GM18951 (cell line): ENCODE measurements around the gene RNF141.

Source experiments
- POLR2A ChIP-seq: IDR thresholded peaks from 4 replicates; pipeline ENCODE4 v1.6.1; 2011; ENCODE audit warnings: mild to moderate bottlenecking; ENCODE audit not compliant: insufficient read length, insufficient read depth; ENCODE audit errors: extremely low read depth
- in situ Hi-C: fragments of 300-500 bp; cut with MboI; formaldehyde crosslinking; loops from one replicate; pipeline ENCODE4 v1.12.0; 2022; ENCODE audit warnings: low sequenced_read_pairs, mixed read lengths, inconsistent platforms; ENCODE audit not compliant: unreplicated experiment

RNF141 gene

GRCh38 chr11:10496296-10496936 lies 44.6 kb downstream of the RNF141 start:
- in situ Hi-C loops = no loop called here
- TF ChIP-seq POLR2A = no peak

GRCh38 chr11:10495464-10495786 lies 45.6 kb downstream of the RNF141 start:
- no peak for TF ChIP-seq POLR2A

GRCh38 chr11:10494636-10495463 lies 46.1 kb downstream of the RNF141 start:
- in situ Hi-C loops = no loop called here
- no peak for TF ChIP-seq POLR2A

More at GRCh38 chr11:10495464-10495786, 45.6 kb downstream of the RNF141 start:
- in situ Hi-C loops = no loop called here

DNA sequence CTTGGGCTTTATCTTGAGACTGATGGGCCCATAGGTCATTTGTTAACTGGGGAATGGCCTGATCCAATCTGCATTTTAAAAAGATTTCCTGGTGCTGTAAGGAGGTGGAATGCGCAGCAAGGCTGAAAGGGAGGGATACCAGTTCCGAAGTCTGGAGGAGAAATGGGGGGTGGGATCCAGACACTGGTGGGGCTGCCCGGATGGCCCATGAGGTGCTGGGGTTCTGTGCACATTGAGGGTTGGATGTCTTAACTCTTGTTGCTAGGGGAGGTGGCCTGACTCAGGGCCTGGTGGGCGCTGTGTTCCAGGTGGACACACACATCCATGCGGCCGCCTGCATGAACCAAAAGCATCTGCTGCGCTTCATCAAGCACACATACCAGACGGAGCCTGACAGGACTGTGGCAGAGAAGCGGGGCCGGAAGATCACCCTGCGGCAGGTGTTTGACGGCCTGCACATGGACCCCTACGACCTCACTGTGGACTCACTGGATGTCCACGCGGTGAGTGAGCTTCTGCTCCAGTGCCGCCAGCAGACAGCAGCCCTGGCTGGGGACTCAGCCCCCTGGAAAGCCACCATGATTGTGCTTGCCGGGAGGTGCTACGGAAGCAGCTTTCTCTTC lies 47.8 kb downstream of the RNF141 start:
- in situ Hi-C loops = no loop called here
- no peak for TF ChIP-seq POLR2A

- TF ChIP-seq POLR2A = no peak
- in situ Hi-C loops = no loop called here
Measured at GRCh38 chr11:10492084-10492483, 48.9 kb downstream of the RNF141 start.

DNA sequence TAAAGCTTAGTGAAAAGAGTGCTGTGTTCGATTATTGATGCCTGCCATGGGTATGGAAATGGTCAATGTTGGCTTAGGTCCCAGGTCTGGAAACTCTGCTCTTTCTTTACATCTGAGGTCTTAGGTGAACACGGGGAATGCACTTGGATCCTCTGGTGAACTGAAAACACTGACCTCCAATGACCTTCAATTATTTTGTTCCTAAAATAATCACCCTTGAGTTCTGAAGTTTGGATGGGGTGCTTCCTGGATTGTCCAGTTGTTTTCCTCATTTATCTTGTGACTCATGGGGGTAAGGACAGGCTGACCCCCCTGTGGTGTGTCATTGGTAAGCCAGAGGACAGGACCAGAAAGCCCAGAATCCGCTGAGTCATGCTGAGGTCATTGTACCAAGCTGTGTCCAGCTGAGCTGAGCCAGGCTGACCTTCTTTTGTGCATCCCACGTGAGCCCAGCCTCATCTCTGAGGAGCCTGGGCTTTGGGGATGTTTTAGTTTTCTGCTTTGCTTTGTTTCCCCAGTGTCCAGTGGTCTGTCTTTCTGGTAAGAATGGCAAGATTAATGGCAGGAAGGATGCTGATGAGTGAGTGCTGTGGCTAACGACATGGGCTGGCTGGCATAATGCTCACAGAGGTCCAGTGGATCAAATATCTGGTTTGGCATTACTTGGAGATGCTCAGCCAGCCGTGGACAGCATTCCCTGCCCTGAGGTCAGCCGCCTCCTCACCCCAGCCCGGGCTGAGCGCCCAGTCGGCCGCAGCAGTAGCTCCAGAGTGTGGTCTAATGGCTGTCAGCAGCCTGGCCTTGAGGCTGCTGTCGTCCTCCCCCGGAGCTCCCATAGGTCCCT lies 50.4 kb downstream of the RNF141 start:
- TF ChIP-seq POLR2A = no peak
- in situ Hi-C loops = no loop called here

DNA sequence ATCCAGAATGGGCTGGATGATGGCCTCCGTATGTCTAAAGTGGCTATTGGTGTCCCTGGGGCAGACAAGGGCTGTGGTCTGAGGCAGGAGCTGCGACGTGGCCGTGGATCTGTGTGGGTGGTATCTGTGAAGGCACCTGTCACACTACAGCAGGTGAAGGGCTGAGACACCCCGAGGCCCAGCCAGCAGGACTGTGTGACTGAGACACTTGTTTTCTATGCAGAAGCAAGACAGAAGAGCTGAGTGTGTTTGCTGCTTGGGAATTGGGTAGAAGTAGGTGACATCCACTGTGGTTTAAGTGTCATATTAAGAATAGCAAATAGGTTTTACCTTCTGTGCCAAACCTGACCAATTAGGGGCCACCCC lies 51.0 kb downstream of the RNF141 start:
- TF ChIP-seq POLR2A = no peak
- in situ Hi-C loops = no loop called here

- in situ Hi-C loops = no loop called here
- no peak for TF ChIP-seq POLR2A
Measured at GRCh38 chr11:10488934-10489691, 51.9 kb downstream of the RNF141 start.

DNA sequence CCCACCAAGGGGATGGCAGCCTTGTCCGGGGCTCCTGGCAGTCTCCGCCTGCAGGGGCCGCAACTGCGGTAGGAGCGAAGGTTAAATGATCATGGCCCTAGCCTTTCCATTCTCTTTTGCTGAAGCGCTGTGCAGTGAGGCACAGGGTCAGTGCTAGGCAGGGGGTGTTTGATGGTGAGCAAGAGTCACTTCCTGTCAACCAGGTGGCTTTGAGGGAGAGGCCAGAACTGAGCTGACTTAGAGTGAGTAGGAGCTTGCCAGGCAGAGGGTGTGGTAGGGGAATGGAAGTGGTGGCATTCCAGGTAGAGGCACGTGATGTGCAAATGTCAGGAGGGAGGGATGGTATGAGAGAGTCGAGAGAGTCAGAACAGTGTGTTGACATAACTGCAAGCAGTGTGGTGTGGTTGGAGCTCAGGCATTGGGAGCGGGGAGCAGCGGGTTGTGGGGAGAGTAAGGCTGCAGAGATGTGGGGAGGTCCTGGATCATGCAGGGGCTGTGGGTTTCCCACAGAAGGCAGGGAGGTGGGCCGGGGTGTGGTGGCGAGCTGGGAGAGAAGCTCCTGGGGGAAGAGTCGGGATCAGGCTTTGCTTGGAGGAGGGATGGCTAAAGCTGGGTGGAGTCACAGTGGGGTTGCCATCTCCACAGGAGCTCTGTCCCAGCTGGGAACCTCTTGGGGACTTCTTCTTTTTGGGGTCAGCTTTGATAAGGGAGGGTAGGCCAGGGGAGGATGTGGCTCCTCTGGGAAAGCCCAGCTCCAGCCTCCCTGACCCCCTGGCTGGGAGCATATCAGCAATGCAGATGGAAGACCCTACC lies 52.7 kb downstream of the RNF141 start:
- TF ChIP-seq POLR2A = no peak
- in situ Hi-C loops = no loop called here

GRCh38 chr11:10487002-10487647 lies 53.9 kb downstream of the RNF141 start:
- in situ Hi-C loops = no loop called here
- no peak for TF ChIP-seq POLR2A

- TF ChIP-seq POLR2A = no peak
- in situ Hi-C loops = no loop called here
Measured at GRCh38 chr11:10486161-10486840, 54.7 kb downstream of the RNF141 start.
